Measurements from ENCODE around the gene ZNF385C.

DNA sequence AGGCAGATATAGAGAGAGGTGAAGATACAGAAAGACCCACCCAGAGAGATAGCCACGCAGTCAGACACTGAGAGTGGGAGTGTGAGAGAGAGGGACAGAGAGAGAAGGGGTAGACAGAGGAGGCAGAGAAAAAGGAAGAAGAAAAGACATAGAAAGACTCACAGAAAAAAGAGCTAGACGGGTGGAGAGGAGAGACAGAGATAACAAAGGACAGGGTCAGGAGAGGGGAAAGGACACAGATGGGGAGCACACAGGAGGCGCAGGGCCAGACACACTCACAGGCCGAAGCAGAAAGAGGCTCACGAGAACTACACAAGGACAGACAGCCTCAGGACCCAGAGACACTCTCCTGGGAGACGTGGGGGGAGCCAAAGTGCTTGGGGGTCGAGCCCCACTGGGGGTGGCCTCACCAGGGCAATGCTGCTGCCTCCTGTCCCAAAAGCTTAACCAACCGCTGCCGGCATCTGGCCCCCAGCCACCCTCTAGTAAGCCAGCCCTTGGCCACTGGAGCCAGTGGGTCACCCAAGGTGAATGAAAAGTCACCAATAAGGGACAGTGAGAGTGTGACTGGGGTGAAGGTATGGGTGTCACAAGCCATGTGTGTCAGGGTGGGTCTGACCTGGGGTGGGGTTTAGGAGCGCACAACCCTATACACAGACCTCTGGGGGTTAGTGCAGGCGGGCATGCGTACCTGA, 3.8 kb downstream of the ZNF385C start:
- TF ChIP-seq POLR2A (IDR thresholded peaks at IDR 0.05), result no peak
- TF ChIP-seq, protein P1, sequence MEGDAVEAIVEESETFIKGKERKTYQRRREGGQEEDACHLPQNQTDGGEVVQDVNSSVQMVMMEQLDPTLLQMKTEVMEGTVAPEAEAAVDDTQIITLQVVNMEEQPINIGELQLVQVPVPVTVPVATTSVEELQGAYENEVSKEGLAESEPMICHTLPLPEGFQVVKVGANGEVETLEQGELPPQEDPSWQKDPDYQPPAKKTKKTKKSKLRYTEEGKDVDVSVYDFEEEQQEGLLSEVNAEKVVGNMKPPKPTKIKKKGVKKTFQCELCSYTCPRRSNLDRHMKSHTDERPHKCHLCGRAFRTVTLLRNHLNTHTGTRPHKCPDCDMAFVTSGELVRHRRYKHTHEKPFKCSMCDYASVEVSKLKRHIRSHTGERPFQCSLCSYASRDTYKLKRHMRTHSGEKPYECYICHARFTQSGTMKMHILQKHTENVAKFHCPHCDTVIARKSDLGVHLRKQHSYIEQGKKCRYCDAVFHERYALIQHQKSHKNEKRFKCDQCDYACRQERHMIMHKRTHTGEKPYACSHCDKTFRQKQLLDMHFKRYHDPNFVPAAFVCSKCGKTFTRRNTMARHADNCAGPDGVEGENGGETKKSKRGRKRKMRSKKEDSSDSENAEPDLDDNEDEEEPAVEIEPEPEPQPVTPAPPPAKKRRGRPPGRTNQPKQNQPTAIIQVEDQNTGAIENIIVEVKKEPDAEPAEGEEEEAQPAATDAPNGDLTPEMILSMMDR (IDR thresholded peaks at IDR 0.05 in 4 of 5, conservative IDR thresholded peaks at IDR 0.05 in 1 of 5), result no peak

Data from gastrocnemius medialis (tissue), 4 donors.